ENCODE measurements around the gene GPR137B. TPM values are rescaled to one million over a fixed set of nuclear protein-coding genes. Genes with fewer than 3 reads are reported as not detected.

GPR137B gene
- total and polyA plus RNA-seq, 2 experiments from 2014 or later = 4.5 to 11.1 TPM

DNA sequence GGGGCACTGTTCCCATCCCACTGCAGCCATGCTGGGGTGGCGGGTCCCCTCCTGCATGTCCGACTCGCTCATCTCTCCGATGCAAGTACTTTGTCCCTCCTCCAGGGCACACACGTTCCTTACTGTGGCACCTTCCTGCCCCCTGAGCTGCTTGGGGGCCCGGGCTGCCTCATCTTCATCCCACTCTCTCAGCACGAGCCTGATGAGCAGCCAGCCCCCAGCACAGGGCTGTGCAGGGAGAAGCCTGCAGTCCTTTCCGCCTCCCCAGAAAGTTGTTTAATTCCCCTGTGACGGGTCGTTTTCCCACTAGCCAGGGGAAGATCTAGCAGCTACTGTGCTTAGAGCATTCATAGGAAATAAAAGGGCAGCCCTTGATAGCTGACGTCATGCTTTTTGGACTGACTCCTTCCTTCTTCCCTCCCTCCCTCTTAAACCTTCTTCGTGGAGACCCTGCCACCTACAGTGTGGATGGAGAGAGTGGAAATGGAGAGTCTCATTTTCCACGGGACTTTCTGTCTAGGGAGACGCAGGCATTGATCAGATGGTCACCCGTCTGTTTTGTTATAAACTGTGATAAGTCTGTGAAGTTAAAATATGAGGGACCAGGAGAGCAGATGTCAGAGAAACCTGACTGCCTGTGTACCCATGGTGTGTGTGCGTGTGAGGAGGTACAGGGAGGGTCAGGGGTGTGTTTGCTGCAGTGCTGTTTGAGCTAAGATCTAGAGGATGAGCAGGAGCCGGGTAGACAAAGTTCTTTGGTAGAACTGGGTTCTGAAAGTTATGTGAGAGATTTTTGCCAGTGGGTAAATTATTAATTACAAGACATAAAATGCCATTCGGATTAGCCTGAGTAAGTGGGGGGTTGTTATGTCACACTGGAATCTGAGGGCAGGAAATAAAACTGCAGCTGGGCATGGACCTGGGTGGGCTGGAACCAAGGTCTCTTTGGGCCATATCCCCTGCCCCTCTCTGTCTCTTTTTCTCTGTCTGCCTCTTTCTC is 34.3 kb downstream of the GPR137B start (continued):
- TF ChIP-seq REST (IDR thresholded peaks at IDR 0.05; ENCODE audit: unreplicated experiment) (no peak), ETS1 (IDR thresholded peaks at IDR 0.05) (no peak), NANOG (IDR thresholded peaks at IDR 0.05; ENCODE audit: borderline replicate concordance) (no peak), POLR2AphosphoS5 (IDR thresholded peaks at IDR 0.05; ENCODE audit: low read depth) (no peak)

DNA sequence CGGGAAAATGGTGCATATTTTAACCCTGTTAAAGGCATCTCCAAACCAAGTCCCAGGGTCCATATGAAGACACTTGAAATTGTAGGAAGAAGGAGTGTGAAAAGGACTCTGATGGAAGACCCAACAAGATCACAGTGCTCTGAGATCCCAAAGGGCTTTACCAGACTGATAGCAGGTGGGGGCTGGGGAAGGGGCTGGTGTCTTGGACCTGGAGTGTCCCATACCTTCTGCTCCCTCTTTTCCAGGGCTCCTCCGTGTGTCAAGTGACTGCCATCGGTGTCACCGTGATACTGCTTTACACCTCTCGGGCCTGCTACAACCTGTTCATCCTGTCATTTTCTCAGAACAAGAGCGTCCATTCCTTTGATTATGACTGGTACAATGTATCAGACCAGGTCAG is 37.3 kb downstream of the GPR137B start:
- Histone ChIP-seq H3F3A (replicated peaks; ENCODE audit: low read depth) (no peaks in the 10 kb centered on the region), H2AFZ (no peak overlapping the region), H3K27me3 (ENCODE audit: insufficient read depth) (no peaks in the 10 kb centered on the region), H3K9me2 (ENCODE audit: insufficient read depth) (no peaks in the 10 kb centered on the region), H4K20me1 (replicated peaks; ENCODE audit: insufficient read depth) (no peaks in the 10 kb centered on the region), H3K79me2 (replicated peaks; ENCODE audit: insufficient read depth) (no peaks in the 10 kb centered on the region), H3K4me2 (no peak overlapping the region), H3K27ac (ENCODE audit: low read depth) (no peak overlapping the region), H3K4me3 (no peak overlapping the region), H3K36me3 (ENCODE audit: insufficient read depth) (no peaks in the 10 kb centered on the region), H3K4me1 (ENCODE audit: insufficient read depth) (no peaks in the 10 kb centered on the region)
- Mint-ChIP-seq H3K27me3 (ENCODE audit: insufficient read depth, low read depth, poor library complexity) (peaks cover 5% of the 10 kb centered on the region), H3K4me3 (no peak overlapping the region), H3K4me1 (peaks cover 3% of the 10 kb centered on the region; the same call in 2 of the 3 replicates), H3K27ac (no peak overlapping the region), H3K36me3 (ENCODE audit: low read depth) (peaks cover 8% of the 10 kb centered on the region; the same call in 2 of the 3 replicates), H3K9me3 (no peaks in the 10 kb centered on the region)
- no peak for ATAC-seq
- no peak for DNase-seq (ENCODE audit: low spot score)
- TF ChIP-seq POLR2AphosphoS5 (IDR thresholded peaks at IDR 0.05; ENCODE audit: low read depth) = no peak
- no peak for TF ChIP-seq ZNF331 (CRISPR knock-in tag; IDR thresholded peaks at IDR 0.05; ENCODE audit: low read depth)
- no peak for TF ChIP-seq REST (IDR thresholded peaks at IDR 0.05; ENCODE audit: unreplicated experiment)
- TF ChIP-seq JUNB (IDR thresholded peaks at IDR 0.05; ENCODE audit: unreplicated experiment) = no peak
- no peak for TF ChIP-seq ZNF114 (CRISPR knock-in tag; IDR thresholded peaks at IDR 0.05)
- TF ChIP-seq EZH2 (IDR thresholded peaks at IDR 0.05; ENCODE audit: low read depth, unreplicated experiment) = no peak
- no peak for TF ChIP-seq CREB1 (CRISPR knock-in tag; IDR thresholded peaks at IDR 0.05; ENCODE audit: low read depth)
- no peak for TF ChIP-seq EZH2phosphoT487 (IDR thresholded peaks at IDR 0.05; ENCODE audit: unreplicated experiment)
